Osteoblast (primary cell): ENCODE results near the gene MAP3K2. TPM values are rescaled to one million over a fixed set of nuclear protein-coding genes. Genes with fewer than 3 reads are reported as not detected.
A peak's percentile ranks its signal among the peaks of the same experiment; 100 is the strongest.
"Not testable (repeated sequence)": the region's sequence is repeated elsewhere in the genome, so short reads cannot be mapped to it uniquely, and the experiment has no call there.

ENCODE experiments used
- DNase-seq: peaks from one replicate; pipeline ENCODE4 v3.0.0; 2011; ENCODE audit warnings: low spot score, mixed read lengths; ENCODE audit not compliant: insufficient read length; ENCODE audit errors: missing footprints
- H2AFZ ChIP-seq: 2 replicates; pipeline ENCODE4 v1.6.0; 2011; ENCODE audit warnings: mild to moderate bottlenecking, low read length
- H3K27ac ChIP-seq: 2 replicates; pipeline ENCODE4 v1.5.1; 2011; ENCODE audit warnings: mild to moderate bottlenecking, low read depth, low read length, moderate library complexity
- H3K27me3 ChIP-seq: 2 replicates; pipeline ENCODE4 v1.6.0; 2012; ENCODE audit warnings: mild to moderate bottlenecking, control low read depth, inconsistent platforms, low read length, moderate library complexity; ENCODE audit not compliant: insufficient read depth
- H3K36me3 ChIP-seq: 2 replicates; pipeline ENCODE4 v1.5.1; 2011; ENCODE audit warnings: mild to moderate bottlenecking, low read length, control low read depth, moderate library complexity; ENCODE audit not compliant: insufficient read depth
- H3K4me1 ChIP-seq: 2 replicates; pipeline ENCODE4 v1.5.1; 2011; ENCODE audit warnings: mild to moderate bottlenecking, low read length, control low read depth, moderate library complexity; ENCODE audit not compliant: insufficient read depth
- H3K4me2 ChIP-seq: 2 replicates; pipeline ENCODE4 v1.6.0; 2011; ENCODE audit warnings: mild to moderate bottlenecking, low read length; ENCODE audit not compliant: insufficient read depth
- H3K4me3 ChIP-seq: fragments of 200-600 bp; sonication (generic); 3 replicates; pipeline ENCODE4 v1.5.1; 2012; ENCODE audit warnings: mild to moderate bottlenecking, low read length, inconsistent platforms; ENCODE audit not compliant: insufficient read depth
- H3K79me2 ChIP-seq: 2 replicates; pipeline ENCODE4 v1.6.0; 2012; ENCODE audit warnings: mild to moderate bottlenecking, low read length, control low read depth, inconsistent platforms; ENCODE audit not compliant: insufficient read depth
- H3K9me3 ChIP-seq: 2 replicates; pipeline ENCODE4 v1.5.1; 2011; ENCODE audit warnings: low read depth, low read length, control low read depth
- H4K20me1 ChIP-seq: 2 replicates; pipeline ENCODE4 v1.6.0; 2012; ENCODE audit warnings: mild to moderate bottlenecking, low read length, control low read depth; ENCODE audit not compliant: insufficient read depth
- CTCF ChIP-seq: IDR thresholded peaks from 2 replicates; pipeline ENCODE4 v1.5.1; 2011; ENCODE audit warnings: mild to moderate bottlenecking, low read depth, low read length, moderate library complexity; ENCODE audit errors: extremely low read depth
- total RNA-seq: library from RNA; depleted of rRNA; stranded (reverse); fragments of >200 nt; gene quantifications from 2 replicates; pipeline ENCODE4 v1.2.3, GENCODE V29; 2012

MAP3K2 gene
- total RNA-seq, 1 donor, result 64.1 TPM

- Histone ChIP-seq H3K79me2 (no peaks in the 10 kb centered on the region), H3K4me3 (no peak overlapping the region), H3K4me2 (peak overlapping the region; percentile 82), H2AFZ (peak overlapping the region; percentile 15), H3K36me3 (no peaks in the 10 kb centered on the region), H4K20me1 (no peaks in the 10 kb centered on the region), H3K9me3 (no peaks in the 10 kb centered on the region), H3K27ac (no peak overlapping the region), H3K27me3 (peaks cover 6% of the 10 kb centered on the region), H3K4me1 (peaks cover 43% of the 10 kb centered on the region)
- DNase-seq, result no peak
- no peak for TF ChIP-seq CTCF
Measured at GRCh38 chr2:127411653-127412369, 24.0 kb upstream of the MAP3K2 start.

GRCh38 chr2:127410871-127411652, 23.3 kb upstream of the MAP3K2 start:
- TF ChIP-seq CTCF, result no peak
- no peaks in the 10 kb centered on the region for H3K79me2 ChIP-seq
- H3K27ac ChIP-seq, result peak overlapping the region; percentile 82
- H3K27me3 ChIP-seq, result peaks cover under 1% of the 10 kb centered on the region
- H4K20me1 ChIP-seq, result no peaks in the 10 kb centered on the region
- peak overlapping the region; percentile 39 for H2AFZ ChIP-seq
- no peaks in the 10 kb centered on the region for H3K36me3 ChIP-seq
- H3K4me1 ChIP-seq, result peaks cover 38% of the 10 kb centered on the region
- peak overlapping the region; percentile 37 for H3K4me3 ChIP-seq
- peak overlapping the region; percentile 82 for H3K4me2 ChIP-seq
- DNase-seq, result peak; percentile 77
- H3K9me3 ChIP-seq, result no peaks in the 10 kb centered on the region

GRCh38 chr2:127409716-127410115, 21.9 kb upstream of the MAP3K2 start:
- H3K4me1 ChIP-seq, result peaks cover 37% of the 10 kb centered on the region
- H3K36me3 ChIP-seq, DNase-seq, H3K79me2 ChIP-seq, H3K27ac ChIP-seq, H4K20me1 ChIP-seq, H3K4me3 ChIP-seq, H2AFZ ChIP-seq, H3K27me3 ChIP-seq, H3K4me2 ChIP-seq, H3K9me3 ChIP-seq: not testable (repeated sequence)

GRCh38 chr2:127408807-127409099, 21.0 kb upstream of the MAP3K2 start:
- peak overlapping the region; percentile 61 for H3K27ac ChIP-seq
- no peaks in the 10 kb centered on the region for H4K20me1 ChIP-seq
- H3K36me3 ChIP-seq, result no peaks in the 10 kb centered on the region
- H3K4me3 ChIP-seq, result peak overlapping the region; percentile 65
- H3K79me2 ChIP-seq, result no peaks in the 10 kb centered on the region
- H3K4me2 ChIP-seq, result peak overlapping the region; percentile 72
- no peak for TF ChIP-seq CTCF
- H3K9me3 ChIP-seq, result no peaks in the 10 kb centered on the region
- H3K27me3 ChIP-seq, result no peaks in the 10 kb centered on the region
- H2AFZ ChIP-seq, result peak overlapping the region; percentile 76
- H3K4me1 ChIP-seq, result peaks cover 33% of the 10 kb centered on the region
- DNase-seq, result no peak
